K562 (cell line): ENCODE results near the gene ANKFN1. TPM values are rescaled to one million over a fixed set of nuclear protein-coding genes. Genes with fewer than 3 reads are reported as not detected.

Experiments used
- CEBPZ ChIP-seq: fragments of 150-350 bp; IDR thresholded peaks from 2 replicates; pipeline ENCODE4 v1.6.1; 2014; ENCODE audit warnings: low read depth, mild to moderate bottlenecking, low read length, borderline replicate concordance
- RAD51 ChIP-seq: fragments of 450-650 bp; IDR thresholded peaks from 2 replicates; pipeline ENCODE4 v1.7.1; 2016; ENCODE audit warnings: low read depth, mild to moderate bottlenecking, borderline replicate concordance
- REST ChIP-seq, 2 experiments: fragments of 450-650 bp; formaldehyde crosslinking in 1 of 2; IDR thresholded peaks; 2 replicates each; pipeline versions ENCODE4 v1.4.0 to v1.6.1; 2014 to 2020; ENCODE audit warnings: mild to moderate bottlenecking in 2 of 2, borderline replicate concordance in 1 of 2, low read depth in 1 of 2
- TARDBP ChIP-seq: fragments of 450-650 bp; IDR thresholded peaks from 2 replicates; pipeline ENCODE4 v1.6.1; 2016
- ZNF444 ChIP-seq: fragments of 250-450 bp; sonication (Bioruptor Pico); IDR thresholded peaks from 2 replicates; pipeline ENCODE4 v1.4.0; 2020; ENCODE audit warnings: mild to moderate bottlenecking, moderate library complexity
- polyA plus RNA-seq, 8 experiments: library from polyadenylated mRNA; depleted of rRNA in 4 of 8; stranded (reverse) in 5 of 8; unstranded in 3 of 8; fragments of >200 nt; fragmentation: Nextera tagmentation in 2 of 8; fragmentation: Illumina TruSeq in 1 of 8; extraction: Ambion mirVana in 2 of 8; extraction: Trizol in 1 of 8; gene quantifications; 2 replicates each; pipeline versions ENCODE4 v1.2.1 to v1.2.3, GENCODE V29; 2011 to 2014; ENCODE audit warnings: inconsistent platforms in 1 of 8, missing spikeins in 1 of 8
- total RNA-seq, 7 experiments: library from RNA; depleted of rRNA in 6 of 7; stranded (reverse); fragments of >200 nt in 6 of 7; fragmentation: Illumina TruSeq in 2 of 7; extraction: Trizol in 2 of 7; gene quantifications; 2 replicates each; pipeline versions ENCODE4 v1.2.1 to v1.2.3, GENCODE V29; 2011 to 2021; ENCODE audit warnings: low replicate concordance in 1 of 7

Gene ANKFN1
- total and polyA plus RNA-seq, 9 of the 15 experiments (the other 6 are each of a cell fraction or from before 2014, with no cell fraction given) = 0.04 to 0.39 (median 0.15) TPM; not detected in 1

- TF ChIP-seq CEBPZ = no peak
- no peak for TF ChIP-seq RAD51
- TF ChIP-seq ZNF444 (CRISPR knock-in tag) = no peak
- TF ChIP-seq TARDBP = no peak
- no peak for TF ChIP-seq REST (IDR thresholded peaks at IDR 0.05; ENCODE audit: borderline replicate concordance)
- no peak for TF ChIP-seq REST (CRISPR knock-in tag; IDR thresholded peaks at IDR 0.05; ENCODE audit: low read depth)
Observed at GRCh38 chr17:56262803-56263202, 109.5 kb downstream of the ANKFN1 start (continued).
